HG02588 (cell line): Measurements from ENCODE around the gene SLC9A9.
"Not testable (repeated sequence)": the region's sequence is repeated elsewhere in the genome, so short reads cannot be mapped to it uniquely, and the experiment has no call there.

Source experiments
- ATAC-seq: cut with Tn5 transposase; IDR thresholded peaks from one replicate; pipeline ENCODE4 v1.9.1; 2021; ENCODE audit warnings: mild to moderate bottlenecking, moderate library complexity; ENCODE audit not compliant: unreplicated experiment

Gene SLC9A9

GRCh38 chr3:143306407-143306806 lies 541.9 kb downstream of the SLC9A9 start:
- ATAC-seq, result no peak

DNA sequence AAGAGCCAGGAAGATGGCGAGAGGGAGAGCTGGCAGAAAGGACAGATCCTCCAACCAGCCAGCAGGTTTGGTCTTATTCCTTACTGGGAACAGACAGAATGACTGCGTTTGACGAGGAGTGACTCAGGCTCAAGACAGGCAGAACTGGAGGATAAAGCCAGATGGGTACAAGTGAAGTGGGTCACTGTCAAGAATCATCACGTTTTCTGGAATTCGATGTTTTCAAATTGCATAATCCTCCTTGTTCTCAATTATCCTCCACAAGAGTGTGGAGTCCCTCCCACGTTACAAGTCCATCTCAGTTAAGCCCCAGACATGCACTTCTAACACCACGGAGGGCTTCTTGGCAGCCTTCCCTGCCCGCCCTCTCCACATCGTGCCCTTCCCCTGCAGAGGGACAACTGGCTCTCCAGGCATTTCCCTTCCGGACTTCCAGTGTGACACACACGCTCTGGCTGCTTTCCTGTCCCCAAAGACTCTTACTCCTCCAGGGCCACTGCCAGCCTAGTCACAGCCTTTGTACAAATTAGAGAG lies 545.6 kb downstream of the SLC9A9 start:
- ATAC-seq, result no peak

- ATAC-seq, result no peak
Observed at GRCh38 chr3:143301031-143301901, 547.0 kb downstream of the SLC9A9 start.

DNA sequence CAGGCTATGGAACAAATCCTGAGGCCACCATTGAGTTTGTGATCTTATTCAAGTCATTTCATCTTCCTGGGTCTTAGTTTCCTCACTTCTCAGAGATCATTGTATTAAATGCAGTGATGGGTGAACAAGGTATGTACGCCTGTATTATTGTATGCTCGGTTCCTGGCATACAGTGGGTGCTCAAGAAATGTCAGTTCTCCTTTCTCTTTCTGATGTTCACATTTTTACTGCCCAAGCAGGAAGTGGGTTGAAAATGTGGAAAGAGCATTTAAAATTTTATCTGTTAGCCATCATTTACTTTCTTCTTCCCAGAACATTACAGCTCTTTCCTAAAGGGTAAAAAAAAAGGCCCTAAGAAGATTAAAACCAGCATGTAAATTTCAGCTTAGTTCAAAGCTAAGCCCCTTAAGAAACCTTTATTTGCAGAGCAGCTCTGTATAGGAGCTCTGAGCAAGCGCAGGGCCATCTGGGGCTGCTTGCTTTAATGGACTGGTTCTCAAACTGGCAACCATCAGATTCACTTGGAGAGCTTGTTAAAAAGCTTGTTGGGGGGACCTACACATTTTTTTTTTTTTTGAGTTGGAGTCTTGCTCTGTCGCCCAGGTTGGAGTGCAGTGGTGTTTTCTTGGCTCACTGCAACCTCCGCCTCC lies 549.3 kb downstream of the SLC9A9 start:
- no peak for ATAC-seq

GRCh38 chr3:143298380-143298779 lies 549.9 kb downstream of the SLC9A9 start:
- no peak for ATAC-seq

DNA sequence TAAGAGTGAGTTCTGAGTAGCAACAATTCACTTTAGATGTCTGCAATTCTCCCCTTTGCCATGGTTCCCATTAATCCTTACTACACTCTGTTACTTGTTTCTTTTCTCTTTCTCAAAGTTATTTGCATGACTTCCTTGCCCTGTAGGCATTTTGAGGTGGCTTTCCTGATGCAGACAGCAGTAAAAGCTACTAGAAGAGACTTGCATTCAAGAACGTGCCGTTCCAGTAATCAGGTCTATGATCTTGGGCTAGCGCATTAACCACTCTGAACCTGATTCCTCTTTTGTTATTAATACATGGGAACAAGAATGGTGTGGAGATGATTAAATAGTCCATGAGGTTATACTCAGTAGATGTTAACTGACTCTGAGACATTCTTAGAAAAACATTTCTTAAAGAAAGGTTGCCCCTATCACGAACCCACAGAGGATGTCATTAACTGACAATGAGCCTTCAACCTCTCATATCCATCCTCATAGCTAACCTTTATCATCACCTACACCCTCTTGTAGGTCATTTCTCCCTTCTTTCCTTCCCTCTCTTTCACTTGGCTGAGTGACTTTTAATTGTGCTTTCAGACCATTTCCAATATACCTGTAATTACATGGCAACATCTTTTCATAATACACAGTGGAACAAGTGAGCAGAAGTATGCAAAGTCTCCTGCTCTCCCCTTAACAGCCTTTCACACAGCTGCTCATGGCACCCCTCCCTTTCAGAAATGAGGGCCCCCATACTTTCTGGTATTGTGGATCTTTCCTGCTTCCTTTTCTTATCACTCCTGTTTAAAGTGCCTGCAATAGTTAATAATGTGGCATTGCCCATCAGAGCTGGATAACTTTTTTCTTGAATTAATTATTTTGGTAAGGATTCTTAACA lies 552.8 kb downstream of the SLC9A9 start:
- no peak for ATAC-seq

- no peak for ATAC-seq
Observed at GRCh38 chr3:143294188-143294587, 554.1 kb downstream of the SLC9A9 start.

DNA sequence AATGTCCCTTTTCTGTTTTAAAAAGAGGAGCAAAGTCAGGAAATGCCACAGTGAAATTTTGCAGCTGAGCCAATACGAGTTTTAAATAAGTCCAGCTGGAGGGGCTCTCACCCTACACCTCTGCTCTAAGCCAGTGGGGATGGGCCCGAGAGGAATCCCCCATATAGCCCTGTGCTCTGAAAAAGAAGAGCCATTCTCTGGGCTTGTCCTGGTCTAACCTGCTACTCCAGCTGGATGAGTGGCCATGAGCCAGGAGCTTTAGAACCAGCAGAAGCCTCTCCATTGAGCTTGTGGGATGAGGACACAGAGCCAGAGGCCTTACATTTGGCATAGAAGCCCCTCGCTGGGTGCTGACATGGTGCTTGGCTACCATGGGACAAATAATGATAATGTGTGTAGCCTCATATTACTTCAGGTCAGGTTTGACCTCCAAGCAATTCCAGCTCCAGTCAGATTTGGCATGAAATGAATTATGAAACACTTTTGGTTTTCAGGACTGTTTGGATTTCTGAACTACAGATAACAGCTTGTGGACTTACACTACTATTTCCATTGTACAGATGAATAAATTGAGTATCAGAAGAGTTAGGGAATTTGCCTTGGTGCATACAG lies 556.3 kb downstream of the SLC9A9 start:
- no peak for ATAC-seq

GRCh38 chr3:143288944-143289343 lies 559.3 kb downstream of the SLC9A9 start:
- ATAC-seq, result no peak

- no peak for ATAC-seq
Observed at GRCh38 chr3:143287403-143287802, 560.9 kb downstream of the SLC9A9 start.

- ATAC-seq, result no peak
Observed at GRCh38 chr3:143286392-143287010, 561.8 kb downstream of the SLC9A9 start.

GRCh38 chr3:143283432-143284128 lies 564.7 kb downstream of the SLC9A9 start:
- ATAC-seq, result no peak

DNA sequence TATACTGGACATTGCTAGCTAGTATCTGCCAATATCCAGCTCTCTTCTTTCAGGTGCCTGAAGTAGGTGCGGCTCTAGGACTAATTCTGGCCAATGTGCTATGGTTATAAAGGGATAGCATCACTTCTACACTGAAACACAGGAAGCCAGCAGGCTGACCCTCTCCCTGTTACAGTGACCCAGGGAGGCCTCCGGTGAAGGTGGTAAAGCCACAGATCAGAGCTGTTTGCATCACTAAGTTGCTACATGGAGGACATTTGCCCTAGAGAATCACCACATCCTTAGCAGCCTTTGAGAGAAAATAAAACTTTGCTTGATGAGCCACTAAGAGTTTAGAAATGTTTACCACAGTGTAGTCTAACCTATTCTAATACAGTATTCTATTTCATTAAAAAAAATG lies 567.3 kb downstream of the SLC9A9 start:
- no peak for ATAC-seq

- not testable (repeated sequence) for ATAC-seq
Observed at GRCh38 chr3:143279567-143279966, 568.7 kb downstream of the SLC9A9 start.

GRCh38 chr3:143278721-143279120 lies 569.5 kb downstream of the SLC9A9 start:
- ATAC-seq, result no peak

- ATAC-seq, result no peak
Observed at GRCh38 chr3:143277531-143277930, 570.7 kb downstream of the SLC9A9 start.

GRCh38 chr3:143276592-143276991 lies 571.7 kb downstream of the SLC9A9 start:
- peak; percentile 66 for ATAC-seq

GRCh38 chr3:143273975-143274690 lies 574.1 kb downstream of the SLC9A9 start:
- ATAC-seq, result no peak

DNA sequence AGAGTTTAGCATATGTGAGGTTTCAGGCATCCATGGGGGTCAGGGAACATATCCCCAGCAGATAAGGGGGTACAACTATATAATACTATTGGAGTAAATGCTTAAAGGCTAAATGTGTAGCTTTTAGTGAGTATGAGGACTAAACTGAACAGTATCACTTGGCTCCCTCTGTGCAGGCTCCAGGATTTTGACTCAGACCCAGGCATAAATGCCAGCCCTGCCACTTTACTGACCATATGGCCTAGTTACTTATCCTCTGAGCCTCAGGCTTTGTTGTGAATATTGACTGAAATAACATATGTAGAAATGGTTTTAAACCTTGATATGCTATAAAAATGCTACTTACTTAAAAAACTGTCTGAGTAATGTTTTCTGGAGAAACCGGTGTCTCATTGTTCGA lies 577.1 kb downstream of the SLC9A9 start:
- ATAC-seq, result no peak
